ENCODE data around the gene ERC2.

Gene ERC2

DNA sequence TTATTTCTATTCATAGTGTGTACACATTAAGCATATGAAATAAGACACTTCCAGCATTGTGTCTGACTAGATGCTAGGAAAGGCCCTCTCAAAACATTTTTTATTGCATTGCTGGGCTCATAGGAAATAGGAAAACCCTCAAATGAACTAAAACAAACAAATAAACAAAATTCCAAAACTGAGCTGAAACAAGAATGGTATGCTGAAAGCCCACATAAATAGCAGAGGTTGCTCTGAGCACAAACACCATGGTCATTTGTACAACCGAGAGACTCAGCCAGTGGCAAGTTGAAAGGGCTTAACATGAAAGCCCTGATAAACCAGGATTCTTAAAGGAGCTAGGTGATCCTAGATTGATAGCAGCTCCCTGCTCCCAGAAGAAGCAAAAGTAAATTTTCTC, 671.2 kb downstream of the ERC2 start:
- H3K4me3 ChIP-seq (ENCODE audit: control insufficient read depth, low read depth, low read length) = no peak overlapping the region
- no peak for TF ChIP-seq CTCF (conservative IDR thresholded peaks at IDR 0.05; ENCODE audit: control insufficient read depth, insufficient read depth, low read depth, low read length)
- DNase-seq (ENCODE audit: low read depth) = no peak

DNA sequence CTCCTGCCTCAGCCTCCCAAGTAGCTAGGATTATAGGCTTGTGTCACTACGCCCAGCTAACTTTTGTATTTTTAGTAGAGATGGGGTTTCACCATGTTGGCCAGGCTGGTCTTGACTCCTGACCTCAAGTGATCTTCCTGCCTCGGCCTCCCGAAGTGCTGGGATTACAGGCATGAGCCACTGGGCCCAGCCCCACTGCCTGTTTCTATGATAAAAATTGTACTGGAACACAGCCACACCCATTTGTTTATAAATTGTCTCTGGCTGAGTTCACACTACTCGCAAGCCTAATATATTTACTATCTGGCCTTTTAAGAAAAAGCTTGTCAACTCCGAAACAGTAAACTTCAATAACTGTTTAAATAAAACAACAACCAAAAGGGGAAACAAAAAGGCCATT, 671.7 kb downstream of the ERC2 start:
- no peak overlapping the region for H3K4me3 ChIP-seq (ENCODE audit: control insufficient read depth, low read depth, low read length)

GRCh38 chr3:55795746-55796145, 672.5 kb downstream of the ERC2 start:
- no peak overlapping the region for H3K4me3 ChIP-seq (ENCODE audit: control insufficient read depth, low read depth, low read length)
- TF ChIP-seq CTCF (conservative IDR thresholded peaks at IDR 0.05; ENCODE audit: control insufficient read depth, insufficient read depth, low read depth, low read length) = no peak
- DNase-seq (ENCODE audit: low read depth) = no peak

More for the DNA sequence above, 671.7 kb downstream of the ERC2 start:
- DNase-seq (ENCODE audit: low read depth) = no peak
- TF ChIP-seq CTCF (conservative IDR thresholded peaks at IDR 0.05; ENCODE audit: control insufficient read depth, insufficient read depth, low read depth, low read length) = no peak

- DNase-seq (ENCODE audit: low read depth) = no peak
- no peak for TF ChIP-seq CTCF (conservative IDR thresholded peaks at IDR 0.05; ENCODE audit: control insufficient read depth, insufficient read depth, low read depth, low read length)
- no peak overlapping the region for H3K4me3 ChIP-seq (ENCODE audit: control insufficient read depth, low read depth, low read length)
Observed at GRCh38 chr3:55795296-55795695, 673.0 kb downstream of the ERC2 start.

- no peak overlapping the region for H3K4me3 ChIP-seq (ENCODE audit: control insufficient read depth, low read depth, low read length)
- no peak for TF ChIP-seq CTCF (conservative IDR thresholded peaks at IDR 0.05; ENCODE audit: control insufficient read depth, insufficient read depth, low read depth, low read length)
- DNase-seq (ENCODE audit: low read depth) = no peak
Observed at GRCh38 chr3:55792742-55793141, 675.5 kb downstream of the ERC2 start.

DNA sequence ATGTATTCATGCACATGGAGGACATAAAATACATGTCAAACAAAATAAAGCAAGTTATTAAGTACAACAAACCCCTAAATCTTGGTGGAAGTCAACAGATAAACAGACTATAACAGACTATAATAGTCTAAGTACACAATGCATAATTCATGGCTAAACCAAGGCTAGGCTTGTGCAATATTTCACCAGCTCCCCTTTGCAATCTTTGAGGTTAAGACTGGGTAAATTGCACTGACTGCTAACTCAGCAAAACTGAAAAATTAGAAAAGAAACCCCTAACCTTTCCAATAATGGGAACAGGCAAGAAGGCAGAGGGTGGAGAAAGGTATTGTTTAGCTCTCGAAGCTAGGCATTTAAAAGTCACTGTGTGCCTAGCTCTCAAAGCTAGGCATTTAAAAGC, 676.3 kb downstream of the ERC2 start:
- no peak for TF ChIP-seq CTCF (conservative IDR thresholded peaks at IDR 0.05; ENCODE audit: control insufficient read depth, insufficient read depth, low read depth, low read length)
- no peak for DNase-seq (ENCODE audit: low read depth)
- no peak overlapping the region for H3K4me3 ChIP-seq (ENCODE audit: control insufficient read depth, low read depth, low read length)

Data from fibroblast of mammary gland (primary cell).